Fibroblast of skin of right biceps (primary cell): Measurements from ENCODE around the gene ZFAND2B.

Experiments
- DNase-seq: peaks from one replicate; pipeline ENCODE4 v3.0.0-alpha.2; 2013

ZFAND2B gene

GRCh38 chr2:219204425-219205164 is 2.0 kb upstream of the ZFAND2B start:
- no peak for DNase-seq

DNA sequence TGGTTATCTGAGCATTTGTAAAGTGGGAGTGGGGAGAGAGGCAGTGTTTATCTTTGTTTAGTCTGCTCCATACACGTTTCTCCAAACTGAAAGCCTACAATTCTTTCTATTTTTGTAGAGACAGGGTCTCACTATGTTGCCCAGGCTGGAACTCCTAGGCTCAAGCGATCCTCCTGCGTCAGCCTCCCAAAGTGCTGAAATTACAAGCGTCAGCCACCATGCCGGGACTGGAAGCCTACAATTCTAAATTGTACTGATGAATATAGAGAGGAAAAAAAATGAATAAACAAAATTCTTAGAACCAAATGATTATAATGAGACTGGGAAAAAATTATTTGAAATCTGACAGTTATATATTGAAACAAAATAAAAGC is 1.4 kb upstream of the ZFAND2B start:
- no peak for DNase-seq

- DNase-seq: no peak
These were observed 628 bp upstream of the ZFAND2B start for GRCh38 chr2:219205981-219206327.

GRCh38 chr2:219207134-219207883 is 727 bp downstream of the ZFAND2B start:
- DNase-seq: no peak

DNA sequence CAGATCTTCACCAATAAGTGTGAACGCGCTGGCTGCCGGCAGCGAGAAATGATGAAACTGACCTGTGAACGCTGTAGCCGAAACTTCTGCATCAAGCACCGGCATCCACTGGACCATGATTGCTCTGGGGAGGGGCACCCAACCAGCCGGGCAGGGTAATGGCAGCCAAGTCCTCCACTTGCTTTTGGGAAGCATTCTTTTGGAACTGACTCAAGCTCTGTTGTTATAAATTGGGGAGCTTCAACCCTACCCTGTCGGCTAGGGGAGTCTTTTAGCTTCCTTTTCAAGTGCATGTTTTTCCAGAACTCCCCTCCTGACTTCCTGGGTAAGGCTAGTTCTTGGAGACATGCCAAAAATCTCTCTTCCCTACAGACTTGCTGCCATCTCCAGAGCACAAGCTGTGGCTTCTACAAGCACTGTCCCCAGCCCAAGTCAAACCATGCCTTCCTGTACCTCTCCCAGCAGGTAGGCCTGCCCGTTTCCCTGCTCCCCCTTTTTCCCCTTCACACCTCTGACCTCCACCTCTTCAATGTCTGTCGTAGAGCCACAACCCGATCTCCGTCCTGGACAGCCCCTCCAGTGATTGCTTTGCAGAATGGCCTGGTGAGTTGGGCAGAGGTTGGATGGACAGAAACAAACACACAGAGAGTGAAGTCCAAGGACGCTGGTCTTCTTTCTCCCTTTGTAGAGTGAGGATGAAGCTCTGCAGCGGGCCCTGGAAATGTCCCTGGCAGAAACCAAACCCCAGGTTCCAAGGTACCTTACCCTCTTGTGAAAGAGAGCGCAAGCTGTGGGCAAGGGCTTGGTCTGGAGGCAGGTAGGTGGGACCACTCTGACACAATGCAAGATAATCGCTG is 1.5 kb downstream of the ZFAND2B start:
- peak; percentile 34 for DNase-seq

GRCh38 chr2:219209236-219210195 is 2.9 kb downstream of the ZFAND2B start:
- no peak for DNase-seq

DNA sequence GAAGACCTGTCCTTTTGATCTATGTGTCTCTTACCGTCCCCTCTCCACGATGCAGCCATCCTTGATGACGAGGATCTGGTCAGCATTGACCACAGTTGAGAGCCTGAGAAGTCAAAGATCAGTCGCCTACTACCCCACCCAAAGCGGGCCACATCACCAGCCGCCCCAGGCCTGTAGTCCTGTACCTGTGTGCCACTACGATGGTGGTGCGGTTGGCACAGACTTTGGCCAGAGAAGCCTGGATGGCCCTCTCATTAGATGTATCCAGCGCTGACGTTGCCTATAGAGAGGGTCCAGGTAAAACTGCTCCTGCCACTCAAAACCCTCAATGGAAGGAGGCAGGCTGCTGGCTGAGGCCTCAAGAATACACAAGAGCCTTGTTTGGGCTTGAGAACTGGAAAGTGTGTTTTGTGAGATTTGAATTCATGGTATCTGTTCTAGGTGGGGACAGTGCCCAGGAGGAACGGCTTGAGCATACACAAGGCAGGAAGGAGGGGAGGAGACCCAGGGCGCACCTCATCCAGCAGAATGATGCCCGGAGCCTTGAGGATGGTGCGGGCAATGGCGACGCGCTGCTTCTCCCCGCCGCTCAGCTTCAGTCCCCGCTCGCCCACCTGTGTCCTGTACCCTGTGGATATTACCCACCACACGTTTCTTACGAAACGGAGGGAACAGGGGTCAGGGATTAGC is 3.8 kb downstream of the ZFAND2B start:
- no peak for DNase-seq

DNA sequence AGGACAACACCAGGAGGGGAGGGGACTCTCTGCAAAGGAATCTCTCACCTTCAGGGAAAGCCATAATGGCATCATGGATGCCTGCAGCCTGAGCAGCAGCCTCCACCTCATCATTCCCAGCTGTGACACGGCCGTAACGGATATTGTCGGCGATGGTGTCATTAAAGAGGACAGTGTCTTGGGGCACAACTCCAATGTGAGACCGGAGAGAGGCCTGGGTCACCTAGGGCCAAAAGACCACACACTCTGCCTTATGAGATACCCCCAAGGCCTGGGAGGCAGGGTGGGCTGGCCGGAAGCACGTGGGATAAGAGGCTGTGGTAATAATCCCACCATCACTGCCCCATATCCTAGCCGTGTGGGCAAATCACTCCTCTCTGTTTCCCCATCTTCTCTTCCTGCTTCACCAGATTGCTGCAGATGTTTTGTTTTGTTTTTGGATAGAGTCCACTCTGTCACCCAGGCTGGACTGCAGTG is 4.3 kb downstream of the ZFAND2B start:
- DNase-seq: no peak

DNA sequence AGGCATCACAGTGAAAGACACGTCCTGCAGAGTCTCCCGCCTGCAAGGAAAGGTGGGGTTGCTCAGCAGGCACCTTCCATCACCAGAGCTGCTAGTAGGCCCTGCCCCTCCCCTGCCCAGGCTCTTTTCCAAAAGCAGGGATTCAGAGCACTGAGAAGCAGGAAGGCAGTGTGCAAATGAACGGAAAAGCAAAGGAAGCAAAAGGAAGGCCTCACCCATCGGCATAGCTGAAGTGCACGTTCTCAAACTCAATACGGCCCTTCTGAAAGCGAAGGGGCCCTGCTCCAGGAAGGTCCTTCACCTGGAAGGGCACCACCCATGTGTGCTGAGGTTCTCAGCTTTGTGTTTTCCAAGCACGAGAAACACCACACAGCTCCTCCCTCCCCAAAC is 6.4 kb downstream of the ZFAND2B start:
- no peak for DNase-seq

DNA sequence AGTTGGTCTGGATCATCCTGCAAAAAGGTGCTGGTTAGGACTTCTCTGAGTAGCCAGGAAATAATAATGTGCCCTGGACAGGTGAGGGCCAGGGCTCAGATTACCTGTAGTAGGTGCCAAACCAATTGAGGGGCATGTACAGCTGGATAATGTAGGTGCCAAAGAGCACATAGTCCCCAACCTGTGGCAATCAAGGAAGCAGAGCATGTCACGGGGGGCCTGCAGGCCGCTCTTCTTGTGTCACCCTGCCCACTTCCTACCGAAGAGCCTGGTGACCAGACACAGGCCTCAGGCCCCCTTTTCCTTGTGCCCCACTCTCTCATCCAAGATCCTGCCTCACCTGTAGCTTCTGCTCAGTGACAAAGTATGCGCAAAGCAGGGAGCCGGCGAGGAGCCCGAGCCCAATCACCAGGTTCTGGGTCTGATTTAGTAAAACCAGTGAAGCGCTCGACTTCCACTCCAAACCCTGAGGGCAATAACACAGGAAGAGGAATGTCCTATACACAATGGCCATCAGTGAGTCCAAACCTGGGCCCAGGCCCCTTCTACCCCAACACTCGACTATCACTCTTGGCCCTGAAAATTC is 7.0 kb downstream of the ZFAND2B start:
- no peak for DNase-seq

DNA sequence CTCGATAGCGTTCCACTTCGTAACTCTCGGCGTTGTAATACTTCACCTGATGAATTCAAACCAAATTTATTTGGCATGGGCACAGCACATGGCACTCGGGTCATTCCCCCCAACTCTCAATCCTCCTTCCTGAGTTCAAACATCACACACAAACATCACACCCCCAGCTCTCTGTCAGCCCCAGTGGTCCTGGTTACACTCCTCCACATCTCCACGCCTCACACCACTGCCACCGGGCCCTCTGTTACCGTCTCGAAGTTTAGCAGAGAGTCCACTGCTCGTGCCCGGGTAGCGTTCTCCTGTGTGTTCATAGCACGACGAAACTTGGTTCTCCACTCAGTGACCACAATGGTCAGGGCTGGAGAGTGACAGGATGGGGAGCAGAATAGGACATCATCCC is 7.6 kb downstream of the ZFAND2B start:
- DNase-seq: no peak

GRCh38 chr2:219214786-219215185 is 8.2 kb downstream of the ZFAND2B start:
- DNase-seq: no peak

- DNase-seq: no peak
These were observed 9.4 kb downstream of the ZFAND2B start for GRCh38 chr2:219215871-219216534.

- no peak for DNase-seq
These were observed 9.9 kb downstream of the ZFAND2B start for GRCh38 chr2:219216535-219216915.

DNA sequence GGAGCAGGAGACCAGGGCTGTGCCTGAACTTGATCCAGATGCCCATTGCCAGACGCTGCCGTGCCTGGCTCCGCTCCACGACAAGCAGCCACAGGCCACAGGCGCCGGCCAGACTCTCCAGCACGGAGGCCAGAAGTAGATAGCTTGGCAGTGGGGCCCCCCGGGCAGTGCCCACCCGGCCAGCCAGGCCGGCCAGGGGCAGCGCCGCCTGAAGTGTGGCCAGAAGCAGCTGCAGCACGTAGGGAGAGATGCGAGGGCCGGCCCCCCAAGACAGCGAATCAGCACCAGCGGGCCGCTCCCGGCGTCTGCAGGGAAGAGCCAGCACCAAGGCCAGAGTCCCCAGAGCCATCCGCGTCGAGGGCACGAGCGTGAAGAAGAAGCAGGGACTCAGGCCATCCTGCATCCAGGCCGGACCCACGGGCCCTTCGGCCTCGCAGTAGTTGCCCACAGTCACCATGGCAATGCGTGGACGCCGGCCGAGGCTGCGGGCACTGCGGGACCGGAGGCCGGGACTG is 11.7 kb downstream of the ZFAND2B start:
- DNase-seq: peak; percentile 77

GRCh38 chr2:219218732-219219701 is 12.4 kb downstream of the ZFAND2B start, which contains the start of gene ABCB6:
TSS of gene ABCB6 (minus strand) at chr2:219218958. CDS start at chr2:219218673, 285 bp downstream.
- peak; percentile 95 for DNase-seq

DNA sequence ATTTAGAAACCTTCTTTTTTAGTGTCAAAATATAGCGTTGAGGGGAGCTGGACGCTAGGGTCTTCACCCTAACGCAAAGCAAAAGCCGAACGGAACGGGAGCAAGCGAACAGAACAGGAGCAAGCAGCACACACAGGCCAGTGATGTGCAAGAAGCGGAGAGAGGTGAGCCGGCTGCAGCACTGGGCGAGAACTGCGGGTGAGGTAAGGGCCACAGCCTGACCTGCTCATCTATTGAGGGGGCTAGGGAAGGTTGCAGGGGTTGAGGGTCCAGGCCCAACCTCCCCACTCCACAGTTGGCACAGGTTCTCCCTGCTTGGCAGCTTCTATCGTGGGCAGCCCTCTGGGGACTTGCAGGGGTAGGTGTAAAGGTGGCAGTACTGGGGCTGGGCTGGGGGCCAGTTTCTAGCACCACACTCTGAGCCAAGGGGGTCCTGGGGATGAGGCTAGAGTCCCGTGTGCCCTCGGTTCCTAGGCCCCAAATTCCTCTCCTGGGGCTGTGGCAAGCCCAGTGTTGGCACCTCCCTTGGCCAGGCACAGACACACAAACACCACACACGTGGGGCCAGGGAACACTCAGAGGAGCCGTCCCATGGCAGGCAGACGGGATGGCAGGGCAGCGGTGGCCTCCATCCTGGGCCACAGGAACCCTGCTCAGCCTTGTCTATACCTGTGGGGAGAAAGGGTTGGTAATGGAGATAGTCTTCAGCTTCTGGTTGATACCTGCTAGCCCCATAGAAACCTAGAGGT is 13.4 kb downstream of the ZFAND2B start:
- no peak for DNase-seq

GRCh38 chr2:219220652-219221402 is 14.2 kb downstream of the ZFAND2B start:
- DNase-seq: no peak
